Mesothelial cell of epicardium (in vitro differentiated cells): ENCODE results near the gene INTS6. TPM values are rescaled to one million over a fixed set of nuclear protein-coding genes. Genes with fewer than 3 reads are reported as not detected.

Source experiments
- DNase-seq, 2 experiments: peaks; one replicate each; pipeline ENCODE4 v3.0.0; 2021; ENCODE audit warnings: low spot score in 2 of 2; ENCODE audit not compliant: unreplicated experiment in 2 of 2
- H3K27ac Mint-ChIP-seq: 2 replicates; pipeline ENCODE4 v1.8.0; 2021; ENCODE audit warnings: mixed read lengths
- H3K27me3 Mint-ChIP-seq: 2 replicates; pipeline ENCODE4 v1.8.0; 2021; ENCODE audit warnings: low read depth, mixed read lengths
- H3K36me3 Mint-ChIP-seq: 2 replicates; pipeline ENCODE4 v1.8.0; 2021; ENCODE audit warnings: mixed read lengths
- H3K4me1 Mint-ChIP-seq: 2 replicates; pipeline ENCODE4 v1.8.0; 2021; ENCODE audit warnings: mixed read lengths
- H3K4me3 Mint-ChIP-seq: 2 replicates; pipeline ENCODE4 v1.8.0; 2021; ENCODE audit warnings: mild to moderate bottlenecking, moderate library complexity, mixed read lengths
- H3K9me3 Mint-ChIP-seq: 2 replicates; pipeline ENCODE4 v1.8.0; 2021; ENCODE audit warnings: mixed read lengths
- CTCF ChIP-seq: fragments of 200-600 bp; sonication (generic); IDR thresholded peaks from one replicate; pipeline ENCODE4 v1.5.0; 2021; ENCODE audit warnings: antibody characterized with exemption; ENCODE audit not compliant: unreplicated experiment
- total RNA-seq: library from RNA; stranded (reverse); gene quantifications from 3 replicates; pipeline ENCODE4 v1.2.1, GENCODE V29; 2021

INTS6 gene
- total RNA-seq, 1 donor from 2014 or later, result 38.1 TPM

GRCh38 chr13:51499841-51500240 lies 47.0 kb upstream of the INTS6 start:
- no peak for DNase-seq
- Mint-ChIP-seq H3K27me3 (peaks cover 4% of the 10 kb centered on the region), H3K4me3 (no peak overlapping the region), H3K4me1 (peaks cover 7% of the 10 kb centered on the region), H3K27ac (no peak overlapping the region), H3K36me3 (no peaks in the 10 kb centered on the region), H3K9me3 (no peaks in the 10 kb centered on the region)
- TF ChIP-seq CTCF, result no peak

GRCh38 chr13:51495316-51495715 lies 42.5 kb upstream of the INTS6 start:
- no peak overlapping the region for H3K4me3 Mint-ChIP-seq
- H3K9me3 Mint-ChIP-seq, result no peaks in the 10 kb centered on the region
- no peak for TF ChIP-seq CTCF
- H3K36me3 Mint-ChIP-seq, result no peaks in the 10 kb centered on the region
- no peak for DNase-seq
- H3K4me1 Mint-ChIP-seq, result peaks cover 4% of the 10 kb centered on the region
- no peak overlapping the region for H3K27ac Mint-ChIP-seq
- peaks cover 4% of the 10 kb centered on the region for H3K27me3 Mint-ChIP-seq

GRCh38 chr13:51494156-51494555 lies 41.3 kb upstream of the INTS6 start:
- TF ChIP-seq CTCF, result no peak
- Mint-ChIP-seq H3K36me3 (no peaks in the 10 kb centered on the region), H3K27me3 (peaks cover 4% of the 10 kb centered on the region), H3K4me3 (no peak overlapping the region), H3K4me1 (peaks cover 4% of the 10 kb centered on the region), H3K27ac (no peak overlapping the region), H3K9me3 (no peaks in the 10 kb centered on the region)
- no peak for DNase-seq

GRCh38 chr13:51488212-51488611 lies 35.4 kb upstream of the INTS6 start:
- Mint-ChIP-seq H3K4me3 (no peak overlapping the region), H3K27ac (no peak overlapping the region), H3K27me3 (no peaks in the 10 kb centered on the region), H3K9me3 (peaks cover 9% of the 10 kb centered on the region), H3K36me3 (no peaks in the 10 kb centered on the region), H3K4me1 (no peaks in the 10 kb centered on the region)
- no peak for DNase-seq
- TF ChIP-seq CTCF, result no peak

GRCh38 chr13:51481656-51482055 lies 28.8 kb upstream of the INTS6 start:
- TF ChIP-seq CTCF, result no peak
- H3K27me3 Mint-ChIP-seq, result no peaks in the 10 kb centered on the region
- no peak overlapping the region for H3K27ac Mint-ChIP-seq
- H3K4me3 Mint-ChIP-seq, result no peak overlapping the region
- peaks cover 9% of the 10 kb centered on the region for H3K9me3 Mint-ChIP-seq
- H3K36me3 Mint-ChIP-seq, result no peaks in the 10 kb centered on the region
- no peak for DNase-seq
- H3K4me1 Mint-ChIP-seq, result no peaks in the 10 kb centered on the region

GRCh38 chr13:51479199-51479523 lies 26.3 kb upstream of the INTS6 start:
- Mint-ChIP-seq H3K27ac (no peak overlapping the region), H3K4me3 (no peak overlapping the region), H3K36me3 (no peaks in the 10 kb centered on the region), H3K9me3 (peaks cover 8% of the 10 kb centered on the region), H3K27me3 (no peaks in the 10 kb centered on the region), H3K4me1 (no peaks in the 10 kb centered on the region)
- no peak for DNase-seq
- TF ChIP-seq CTCF, result no peak
